ENCODE results near the gene RAB11FIP4.

Gene RAB11FIP4

DNA sequence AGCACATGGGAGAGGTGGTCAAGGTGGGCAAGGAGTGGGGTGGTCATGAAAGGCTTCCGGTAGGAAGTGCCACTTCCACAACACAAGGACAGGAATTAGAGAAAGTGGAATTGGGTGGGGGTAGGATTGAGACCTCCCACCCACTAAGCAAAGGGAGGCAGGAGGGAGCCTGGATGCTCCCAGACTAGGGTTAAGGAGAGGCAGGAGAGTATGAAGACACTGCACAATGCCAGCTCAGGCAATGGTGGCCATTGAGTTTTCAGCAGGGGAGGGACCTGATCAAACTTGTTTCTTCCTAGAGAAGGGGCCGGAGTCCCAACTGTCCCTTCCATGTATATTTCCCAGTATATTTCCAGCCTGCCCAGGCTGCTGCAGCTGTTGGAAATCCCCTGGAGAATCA lies 3.1 kb upstream of the RAB11FIP4 start:
- TF ChIP-seq FOXP2 (optimal IDR thresholded peaks at IDR 0.05; ENCODE audit: borderline replicate concordance, extremely low read depth, extremely low read length, insufficient read depth), result no peak
- TF ChIP-seq SIN3A (IDR thresholded peaks at IDR 0.05; ENCODE audit: borderline replicate concordance, insufficient read depth, low read length), result no peak
- TF ChIP-seq, protein P1, sequence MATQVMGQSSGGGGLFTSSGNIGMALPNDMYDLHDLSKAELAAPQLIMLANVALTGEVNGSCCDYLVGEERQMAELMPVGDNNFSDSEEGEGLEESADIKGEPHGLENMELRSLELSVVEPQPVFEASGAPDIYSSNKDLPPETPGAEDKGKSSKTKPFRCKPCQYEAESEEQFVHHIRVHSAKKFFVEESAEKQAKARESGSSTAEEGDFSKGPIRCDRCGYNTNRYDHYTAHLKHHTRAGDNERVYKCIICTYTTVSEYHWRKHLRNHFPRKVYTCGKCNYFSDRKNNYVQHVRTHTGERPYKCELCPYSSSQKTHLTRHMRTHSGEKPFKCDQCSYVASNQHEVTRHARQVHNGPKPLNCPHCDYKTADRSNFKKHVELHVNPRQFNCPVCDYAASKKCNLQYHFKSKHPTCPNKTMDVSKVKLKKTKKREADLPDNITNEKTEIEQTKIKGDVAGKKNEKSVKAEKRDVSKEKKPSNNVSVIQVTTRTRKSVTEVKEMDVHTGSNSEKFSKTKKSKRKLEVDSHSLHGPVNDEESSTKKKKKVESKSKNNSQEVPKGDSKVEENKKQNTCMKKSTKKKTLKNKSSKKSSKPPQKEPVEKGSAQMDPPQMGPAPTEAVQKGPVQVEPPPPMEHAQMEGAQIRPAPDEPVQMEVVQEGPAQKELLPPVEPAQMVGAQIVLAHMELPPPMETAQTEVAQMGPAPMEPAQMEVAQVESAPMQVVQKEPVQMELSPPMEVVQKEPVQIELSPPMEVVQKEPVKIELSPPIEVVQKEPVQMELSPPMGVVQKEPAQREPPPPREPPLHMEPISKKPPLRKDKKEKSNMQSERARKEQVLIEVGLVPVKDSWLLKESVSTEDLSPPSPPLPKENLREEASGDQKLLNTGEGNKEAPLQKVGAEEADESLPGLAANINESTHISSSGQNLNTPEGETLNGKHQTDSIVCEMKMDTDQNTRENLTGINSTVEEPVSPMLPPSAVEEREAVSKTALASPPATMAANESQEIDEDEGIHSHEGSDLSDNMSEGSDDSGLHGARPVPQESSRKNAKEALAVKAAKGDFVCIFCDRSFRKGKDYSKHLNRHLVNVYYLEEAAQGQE (IDR thresholded peaks at IDR 0.05; ENCODE audit: insufficient read depth in 1 of 2, low read depth in 2 of 2, low read length in 2 of 2), result no peak
- no peak for TF ChIP-seq POLR2AphosphoS5 (IDR thresholded peaks at IDR 0.05; ENCODE audit: low read depth, low read length)
- no peak for TF ChIP-seq TAF1 (IDR thresholded peaks at IDR 0.05; ENCODE audit: borderline replicate concordance, insufficient read depth, low read length)

- TF ChIP-seq SIN3A (IDR thresholded peaks at IDR 0.05; ENCODE audit: borderline replicate concordance, insufficient read depth, low read length), result no peak
- TF ChIP-seq TAF1 (IDR thresholded peaks at IDR 0.05; ENCODE audit: borderline replicate concordance, insufficient read depth, low read length), result no peak
- TF ChIP-seq POLR2AphosphoS5 (IDR thresholded peaks at IDR 0.05; ENCODE audit: low read depth, low read length), result no peak
- TF ChIP-seq, protein P1 (IDR thresholded peaks at IDR 0.05; ENCODE audit: insufficient read depth in 1 of 2, low read depth in 2 of 2, low read length in 2 of 2), result no peak
- no peak for TF ChIP-seq FOXP2 (optimal IDR thresholded peaks at IDR 0.05; ENCODE audit: borderline replicate concordance, extremely low read depth, extremely low read length, insufficient read depth)
Observed at GRCh38 chr17:31388770-31389656, 2.5 kb upstream of the RAB11FIP4 start.

GRCh38 chr17:31389657-31390381 lies 1.7 kb upstream of the RAB11FIP4 start:
- TF ChIP-seq TAF1 (IDR thresholded peaks at IDR 0.05; ENCODE audit: borderline replicate concordance, insufficient read depth, low read length), result no peak
- no peak for TF ChIP-seq FOXP2 (optimal IDR thresholded peaks at IDR 0.05; ENCODE audit: borderline replicate concordance, extremely low read depth, extremely low read length, insufficient read depth)
- TF ChIP-seq, protein P1 (IDR thresholded peaks at IDR 0.05; ENCODE audit: insufficient read depth in 1 of 2, low read depth in 2 of 2, low read length in 2 of 2), result no peak
- TF ChIP-seq POLR2AphosphoS5 (IDR thresholded peaks at IDR 0.05; ENCODE audit: low read depth, low read length), result no peak
- no peak for TF ChIP-seq SIN3A (IDR thresholded peaks at IDR 0.05; ENCODE audit: borderline replicate concordance, insufficient read depth, low read length)

DNA sequence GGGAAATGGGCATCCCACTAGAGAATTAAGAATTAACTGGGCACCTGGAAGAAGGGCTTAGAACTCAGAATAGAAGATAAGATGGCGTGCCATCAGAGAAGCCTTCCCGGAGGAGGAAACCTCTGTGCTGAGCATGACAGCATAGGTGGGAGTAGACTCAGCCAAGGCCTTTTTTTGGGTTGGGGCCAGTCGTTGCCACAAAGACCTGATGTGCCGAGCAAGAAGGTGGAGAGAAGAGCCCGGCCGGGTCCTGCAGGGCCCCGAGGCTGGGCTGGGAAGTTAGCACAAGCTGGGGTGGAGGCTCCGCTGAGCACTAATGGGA lies 1.1 kb upstream of the RAB11FIP4 start:
- TF ChIP-seq FOXP2 (optimal IDR thresholded peaks at IDR 0.05; ENCODE audit: borderline replicate concordance, extremely low read depth, extremely low read length, insufficient read depth), result no peak
- TF ChIP-seq POLR2AphosphoS5 (IDR thresholded peaks at IDR 0.05; ENCODE audit: low read depth, low read length), result no peak
- TF ChIP-seq TAF1 (IDR thresholded peaks at IDR 0.05; ENCODE audit: borderline replicate concordance, insufficient read depth, low read length), result no peak
- TF ChIP-seq, protein P1 (IDR thresholded peaks at IDR 0.05; ENCODE audit: insufficient read depth in 1 of 2, low read depth in 2 of 2, low read length in 2 of 2), result no peak
- no peak for TF ChIP-seq SIN3A (IDR thresholded peaks at IDR 0.05; ENCODE audit: borderline replicate concordance, insufficient read depth, low read length)

All from PFSK-1 (cell line).